Upper lobe of left lung (tissue), 6 donors: ENCODE data around the gene STAT5B. TPM values are rescaled to one million over a fixed set of nuclear protein-coding genes. Genes with fewer than 3 reads are reported as not detected.

Source experiments
- ATAC-seq, 2 donors: fragments of 200-7000 bp; cut with Tn5 transposase; one replicate each; pipeline ENCODE4 v1.9.1; 2022; ENCODE audit warnings: mild to moderate bottlenecking in 2 of 2, moderate library complexity in 2 of 2; ENCODE audit not compliant: low FRiP score in 2 of 2
- DNase-seq, 2 donors: peaks; one replicate each; pipeline ENCODE4 v3.0.0-alpha.2; 2019 to 2020
- H3K27ac ChIP-seq, 4 donors: fragments of 200-600 bp; sonication (generic); one replicate each; pipeline ENCODE4 v1.5.1; 2016 to 2019
- H3K27me3 ChIP-seq, 4 donors: fragments of 200-600 bp; sonication (generic); one replicate each; pipeline ENCODE4 v1.5.1; 2017 to 2019
- H3K36me3 ChIP-seq, 4 donors: fragments of 200-600 bp; sonication (generic); one replicate each; pipeline ENCODE4 v1.5.1; 2016 to 2019
- H3K4me1 ChIP-seq, 4 donors: fragments of 200-600 bp; sonication (generic); one replicate each; pipeline ENCODE4 v1.5.1; 2018 to 2019
- H3K4me3 ChIP-seq, 4 donors: fragments of 200-600 bp; sonication (generic); one replicate each; pipeline ENCODE4 v1.5.1; 2017 to 2019; ENCODE audit warnings: mild to moderate bottlenecking in 2 of 4, moderate library complexity in 1 of 4
- H3K9me3 ChIP-seq, 4 donors: fragments of 200-600 bp; sonication (generic); one replicate each; pipeline ENCODE4 v1.5.1; 2018 to 2019
- CTCF ChIP-seq, 6 experiments: fragments of 450-650 bp in 4 of 6; fragments of 200-600 bp in 2 of 6; sonication (generic) in 2 of 6; IDR thresholded peaks; one replicate each; pipeline ENCODE4 v1.5.1; 2016 to 2019; ENCODE audit warnings: antibody characterized with exemption in 6 of 6
- EP300 ChIP-seq, 4 donors: sonication (generic); formaldehyde crosslinking; IDR thresholded peaks; one replicate each; pipeline ENCODE4 v1.5.1; 2017; ENCODE audit warnings: antibody characterized with exemption in 4 of 4, control low read depth in 2 of 4
- POLR2A ChIP-seq, 4 donors: fragments of 450-650 bp; IDR thresholded peaks; one replicate each; pipeline ENCODE4 v1.5.1; 2016 to 2017; ENCODE audit warnings: antibody characterized with exemption in 4 of 4, mild to moderate bottlenecking in 2 of 4
- POLR2AphosphoS5 ChIP-seq, 2 donors: sonication (generic); formaldehyde crosslinking; IDR thresholded peaks; one replicate each; pipeline ENCODE4 v1.5.1; 2017; ENCODE audit warnings: antibody characterized with exemption in 2 of 2
- WGBS, 2 donors: methylation state at CpG; one replicate each; pipeline ENCODE4 v1.1.5; 2017 to 2018; 5-methylcytosine and 5-hydroxymethylcytosine counted together
- total RNA-seq, 6 donors: library from RNA; depleted of rRNA in 4 of 6; stranded (reverse); fragments of >200 nt in 4 of 6; gene quantifications; one replicate each; pipeline versions ENCODE4 v1.1.0 to v1.2.1, GENCODE V29; 2016 to 2021
- donor health status: DM: no; HTN: no; CAD: no; lungs with moderate emphysema.
- donor health status: DM: no; HTN: yes; CAD: no; lungs with severe emphysema.

The STAT5B gene
- total RNA-seq, 6 donors from 2014 or later = 48.6 to 115 (median 66.3) TPM

- no peak for TF ChIP-seq EP300 (IDR thresholded peaks at IDR 0.05)
- TF ChIP-seq CTCF (IDR thresholded peaks at IDR 0.05) = no peak
- TF ChIP-seq POLR2AphosphoS5 (IDR thresholded peaks at IDR 0.05) = no peak
- TF ChIP-seq POLR2A (IDR thresholded peaks at IDR 0.05) = no peak
- Histone ChIP-seq H3K27me3 (peaks cover 0 to 16% (median 8%) of the 10 kb centered on the region in 4 donors), H3K36me3 (no peaks in the 10 kb centered on the region), H3K4me1 (peaks cover 23 to 42% (median 30%) of the 10 kb centered on the region in 4 donors), H3K27ac (no peak overlapping the region), H3K9me3 (no peaks in the 10 kb centered on the region), H3K4me3 (no peak overlapping the region)
- ATAC-seq (no peak), DNase-seq (no peak)
- WGBS, 2 donors = 28 to 33% methylated on average over 1 of the region's 1 CpG
Measured at GRCh38 chr17:42179335-42179734, 96.9 kb downstream of the STAT5B start.

- DNase-seq (no peak), ATAC-seq (no peak)
- Histone ChIP-seq H3K36me3 (no peaks in the 10 kb centered on the region), H3K4me1 (peaks cover 21 to 39% (median 26%) of the 10 kb centered on the region in 4 donors), H3K27ac (no peak overlapping the region), H3K4me3 (no peak overlapping the region), H3K27me3 (peaks cover 0 to 16% (median 8%) of the 10 kb centered on the region in 4 donors), H3K9me3 (no peaks in the 10 kb centered on the region)
- no peak for TF ChIP-seq CTCF (IDR thresholded peaks at IDR 0.05)
- TF ChIP-seq EP300 (IDR thresholded peaks at IDR 0.05) = no peak
- no peak for TF ChIP-seq POLR2AphosphoS5 (IDR thresholded peaks at IDR 0.05)
- no peak for TF ChIP-seq POLR2A (IDR thresholded peaks at IDR 0.05)
- 18 to 42% methylated on average over 3 to 4 of the region's 14 CpGs for WGBS, 2 donors
Measured at GRCh38 chr17:42178817-42179216, 97.4 kb downstream of the STAT5B start.

GRCh38 chr17:42177684-42178083 lies 98.5 kb downstream of the STAT5B start:
- Histone ChIP-seq H3K27ac (no peak overlapping the region), H3K36me3 (no peaks in the 10 kb centered on the region), H3K4me1 (peaks cover 13 to 28% (median 18%) of the 10 kb centered on the region in 4 donors), H3K9me3 (no peaks in the 10 kb centered on the region), H3K27me3 (peaks cover 0 to 16% (median 8%) of the 10 kb centered on the region in 4 donors), H3K4me3 (no peak overlapping the region)
- TF ChIP-seq POLR2A (IDR thresholded peaks at IDR 0.05) (no peak), EP300 (IDR thresholded peaks at IDR 0.05) (no peak), CTCF (IDR thresholded peaks at IDR 0.05) (no peak), POLR2AphosphoS5 (IDR thresholded peaks at IDR 0.05) (no peak)
- WGBS, 2 donors = 87 to 95% methylated on average over 2 of the region's 2 CpGs
- DNase-seq (no peak), ATAC-seq (no peak)

DNA sequence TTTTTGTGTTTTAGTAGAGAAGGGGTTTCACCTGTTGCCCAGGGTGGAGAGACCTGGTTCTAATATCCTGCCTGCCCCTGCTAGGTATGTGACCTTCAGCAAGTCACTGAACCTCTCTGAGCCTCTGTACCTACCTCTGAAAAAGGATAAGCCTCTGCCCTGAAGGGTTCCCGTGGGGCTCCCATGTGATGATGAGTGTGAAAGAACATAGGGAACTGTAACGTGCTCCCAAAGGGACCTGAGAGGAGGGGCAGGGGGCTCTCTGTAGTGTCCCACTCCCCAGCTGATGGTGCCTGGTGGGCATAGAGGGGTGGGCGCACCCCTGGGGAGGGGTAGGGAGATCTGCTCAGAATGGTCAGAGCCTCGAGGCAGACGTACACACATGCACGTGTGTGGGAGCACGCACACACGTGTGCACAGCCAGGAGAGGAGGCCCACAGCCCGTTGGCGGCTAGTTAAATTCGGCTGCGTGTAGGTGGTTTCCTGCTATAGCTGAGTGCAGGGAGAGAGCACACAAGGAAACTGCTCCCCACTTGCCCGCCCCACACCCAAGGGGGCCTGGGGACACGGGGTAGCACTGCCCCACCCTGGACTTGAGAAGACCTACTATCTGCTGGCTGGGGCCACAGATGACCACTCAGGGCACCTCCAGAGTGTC lies 101.9 kb downstream of the STAT5B start:
- 77 to 78% methylated on average over 10 to 12 of the region's 14 CpGs for WGBS, 2 donors

More for the DNA sequence above, 101.9 kb downstream of the STAT5B start:
- DNase-seq (no peak), ATAC-seq (no peak)
- Histone ChIP-seq H3K4me3 (no peak overlapping the region), H3K27ac (no peak overlapping the region), H3K4me1 (peaks cover 0 to 8% (median 1%) of the 10 kb centered on the region in 4 donors), H3K36me3 (no peaks in the 10 kb centered on the region), H3K9me3 (no peaks in the 10 kb centered on the region), H3K27me3 (no peaks in the 10 kb centered on the region)
- no peak for TF ChIP-seq POLR2A (IDR thresholded peaks at IDR 0.05)
- TF ChIP-seq EP300 (IDR thresholded peaks at IDR 0.05) = no peak
- no peak for TF ChIP-seq POLR2AphosphoS5 (IDR thresholded peaks at IDR 0.05)
- no peak for TF ChIP-seq CTCF (IDR thresholded peaks at IDR 0.05)
